H9 (cell line): Measurements from ENCODE around the gene TRIM24. TPM values are rescaled to one million over a fixed set of nuclear protein-coding genes. Genes with fewer than 3 reads are reported as not detected.
A peak's percentile ranks its signal among the peaks of the same experiment; 100 is the strongest.

Source experiments
- DNase-seq: peaks from one replicate; pipeline ENCODE4 v3.0.0-alpha.2; 2017
- H2AFZ ChIP-seq: one replicate; pipeline ENCODE4 v1.6.1; 2013; ENCODE audit warnings: mild to moderate bottlenecking, low read length, control low read depth, moderate library complexity
- H2AK5ac ChIP-seq: 2 replicates; pipeline ENCODE4 v1.6.1; 2013; ENCODE audit warnings: low read length, control low read depth, mixed read lengths; ENCODE audit not compliant: insufficient read length
- H2BK120ac ChIP-seq: one replicate; pipeline ENCODE4 v1.6.1; 2013; ENCODE audit warnings: low read depth, mild to moderate bottlenecking, low read length, control low read depth, inconsistent platforms; ENCODE audit not compliant: poor library complexity, severe bottlenecking
- H2BK12ac ChIP-seq: 2 replicates; pipeline ENCODE4 v1.6.1; 2013; ENCODE audit warnings: low read length, control low read depth, mixed read lengths, low read depth; ENCODE audit not compliant: insufficient read length
- H2BK15ac ChIP-seq: 2 replicates; pipeline ENCODE4 v1.6.1; 2013; ENCODE audit warnings: low read depth, low read length, control low read depth
- H2BK20ac ChIP-seq: one replicate; pipeline ENCODE4 v1.6.1; 2013; ENCODE audit warnings: low read depth, mild to moderate bottlenecking, low read length, control low read depth, inconsistent platforms; ENCODE audit not compliant: poor library complexity, severe bottlenecking
- H2BK5ac ChIP-seq: 2 replicates; pipeline ENCODE4 v1.6.1; 2013; ENCODE audit warnings: low read length, control low read depth, mixed read lengths; ENCODE audit not compliant: insufficient read length
- H3K14ac ChIP-seq: 2 replicates; pipeline ENCODE4 v1.6.1; 2013; ENCODE audit warnings: low read length, control low read depth; ENCODE audit not compliant: insufficient read depth
- H3K18ac ChIP-seq: 2 replicates; pipeline ENCODE4 v1.6.1; 2013; ENCODE audit warnings: low read depth, mild to moderate bottlenecking, mixed read lengths, low read length, control low read depth; ENCODE audit not compliant: insufficient read length
- H3K23ac ChIP-seq: 2 replicates; pipeline ENCODE4 v1.6.1; 2013; ENCODE audit warnings: low read length, control low read depth, mixed read lengths, low read depth; ENCODE audit not compliant: insufficient read length
- H3K23me2 ChIP-seq: 2 replicates; pipeline ENCODE4 v1.6.1; 2013; ENCODE audit warnings: low read depth, mild to moderate bottlenecking, mixed read lengths, low read length, control low read depth; ENCODE audit not compliant: insufficient read length, poor library complexity, severe bottlenecking
- H3K27ac ChIP-seq: 2 replicates; pipeline ENCODE4 v1.5.1; 2013; ENCODE audit warnings: low read length, control low read depth, mixed read lengths, low read depth; ENCODE audit not compliant: insufficient read length
- H3K27me3 ChIP-seq: 2 replicates; pipeline ENCODE4 v1.6.1; 2013; ENCODE audit warnings: low read length, control low read depth, inconsistent platforms; ENCODE audit not compliant: insufficient read depth
- H3K4ac ChIP-seq: 2 replicates; pipeline ENCODE4 v1.6.1; 2013; ENCODE audit warnings: low read depth, mild to moderate bottlenecking, control low read depth, inconsistent platforms, low read length, moderate library complexity
- H3K4me1 ChIP-seq: 2 replicates; pipeline ENCODE4 v1.6.1; 2013; ENCODE audit warnings: low read length, control low read depth, inconsistent platforms; ENCODE audit not compliant: insufficient read depth
- H3K4me2 ChIP-seq: 2 replicates; pipeline ENCODE4 v1.6.1; 2013; ENCODE audit warnings: low read length, control low read depth, mixed read lengths; ENCODE audit not compliant: insufficient read length, insufficient read depth
- H3K56ac ChIP-seq: 2 replicates; pipeline ENCODE4 v1.6.1; 2013; ENCODE audit warnings: low read depth, mild to moderate bottlenecking, mixed read lengths, low read length, control low read depth; ENCODE audit not compliant: insufficient read length
- H3K79me1 ChIP-seq: 2 replicates; pipeline ENCODE4 v1.6.1; 2013; ENCODE audit warnings: low read depth, mild to moderate bottlenecking, moderate library complexity, low read length, control low read depth, inconsistent platforms; ENCODE audit not compliant: insufficient read depth, poor library complexity, severe bottlenecking
- H3K79me2 ChIP-seq: 2 replicates; pipeline ENCODE4 v1.6.1; 2013; ENCODE audit warnings: low read length, control low read depth, inconsistent platforms; ENCODE audit not compliant: insufficient read depth
- H3K9ac ChIP-seq: 2 replicates; pipeline ENCODE4 v1.6.1; 2013; ENCODE audit warnings: low read length, control low read depth, mixed read lengths; ENCODE audit not compliant: insufficient read length; ENCODE audit errors: extremely low read depth
- H3K9me3 ChIP-seq: one replicate; pipeline ENCODE4 v1.6.1; 2013; ENCODE audit warnings: low read depth, low read length, inconsistent platforms; ENCODE audit not compliant: control insufficient read depth
- H3T11ph ChIP-seq: one replicate; pipeline ENCODE4 v1.6.1; 2013; ENCODE audit warnings: mild to moderate bottlenecking, low read length, control low read depth, inconsistent platforms
- H4K20me1 ChIP-seq: one replicate; pipeline ENCODE4 v1.6.1; 2013; ENCODE audit not compliant: control insufficient read depth, insufficient read length, insufficient read depth
- H4K5ac ChIP-seq: 2 replicates; pipeline ENCODE4 v1.6.1; 2013; ENCODE audit warnings: low read depth, mild to moderate bottlenecking, mixed read lengths, low read length, control low read depth; ENCODE audit not compliant: insufficient read length
- H4K8ac ChIP-seq: replicated peaks from 2 replicates; pipeline ENCODE4 v1.6.1; 2013; ENCODE audit warnings: low read length, control low read depth, mixed read lengths, low read depth; ENCODE audit not compliant: insufficient read length
- H4K91ac ChIP-seq: 2 replicates; pipeline ENCODE4 v1.6.1; 2013; ENCODE audit warnings: low read depth, mild to moderate bottlenecking, moderate library complexity, mixed read lengths, low read length, control low read depth; ENCODE audit not compliant: insufficient read length
- H3K27ac Mint-ChIP-seq, 3 experiments: 2 replicates in 2 of 3; 3 replicates in 1 of 3; pipeline ENCODE4 v1.8.0; 2020 to 2021; ENCODE audit warnings: mixed read lengths in 3 of 3, mild to moderate bottlenecking in 1 of 3, moderate library complexity in 1 of 3
- H3K27me3 Mint-ChIP-seq: 2 replicates; pipeline ENCODE4 v1.8.0; 2021; ENCODE audit warnings: low read depth, mild to moderate bottlenecking, moderate library complexity, mixed read lengths
- H3K36me3 Mint-ChIP-seq, 3 experiments: 2 replicates in 2 of 3; 3 replicates in 1 of 3; pipeline ENCODE4 v1.8.0; 2020 to 2021; ENCODE audit warnings: low read depth in 3 of 3, mixed read lengths in 3 of 3; ENCODE audit not compliant: insufficient read depth in 1 of 3
- H3K4me1 Mint-ChIP-seq, 2 experiments: 2 replicates each; pipeline ENCODE4 v1.8.0; 2020; ENCODE audit warnings: mixed read lengths in 2 of 2
- H3K4me3 Mint-ChIP-seq, 2 experiments: 2 replicates in 1 of 2; 3 replicates in 1 of 2; pipeline ENCODE4 v1.8.0; 2020 to 2021; ENCODE audit warnings: mild to moderate bottlenecking in 2 of 2, mixed read lengths in 2 of 2, moderate library complexity in 1 of 2
- H3K9me3 Mint-ChIP-seq, 2 experiments: 2 replicates in 1 of 2; 3 replicates in 1 of 2; pipeline ENCODE4 v1.8.0; 2020; ENCODE audit warnings: mild to moderate bottlenecking in 2 of 2, mixed read lengths in 2 of 2, moderate library complexity in 1 of 2
- CTCF ChIP-seq: fragments of 200-600 bp; sonication (generic); conservative IDR thresholded peaks from 3 replicates; pipeline ENCODE4 v1.8.0; 2021; ENCODE audit warnings: antibody characterized with exemption, mild to moderate bottlenecking
- WGBS: extraction: QIAGEN DNeasy Blood & Tissue Kit; methylation state at CpG from one replicate; pipeline ENCODE4 v1.1.7; 2013; ENCODE audit warnings: missing lambda C conversion rate, low lambda C conversion rate, mixed read lengths; ENCODE audit not compliant: insufficient read length; ENCODE audit errors: extremely low coverage; 5-methylcytosine and 5-hydroxymethylcytosine counted together
- total RNA-seq: library from RNA; stranded (reverse); gene quantifications from 2 replicates; pipeline ENCODE4 v1.2.1, GENCODE V29; 2021

TRIM24 gene
- total RNA-seq, 1 experiment from 2014 or later = 260 TPM

GRCh38 chr7:138477081-138477578, 17.1 kb downstream of the TRIM24 start:
- Histone ChIP-seq H3K27me3 (no peaks in the 10 kb centered on the region), H3K27ac (no peak overlapping the region), H2AFZ (no peak overlapping the region), H3K4me2 (no peak overlapping the region), H3K14ac (no peak overlapping the region), H2BK5ac (no peak overlapping the region), H3K18ac (no peak overlapping the region), H2BK120ac (no peak overlapping the region), H4K8ac (no peak overlapping the region), H3K79me2 (peaks cover 80% of the 10 kb centered on the region), H3K4ac (no peak overlapping the region), H2BK15ac (no peak overlapping the region), H2AK5ac (no peak overlapping the region), H4K20me1 (no peaks in the 10 kb centered on the region), H2BK12ac (no peak overlapping the region), H4K5ac (no peak overlapping the region), H3K56ac (no peak overlapping the region), H3K4me1 (no peaks in the 10 kb centered on the region; the same call in 1 of the 2 replicates), H3K23me2 (no peaks in the 10 kb centered on the region), H3K23ac (no peak overlapping the region), H3K9ac (no peak overlapping the region), H3K9me3 (no peaks in the 10 kb centered on the region), H3T11ph (no peak overlapping the region), H4K91ac (no peak overlapping the region), H3K79me1 (no peaks in the 10 kb centered on the region), H2BK20ac (no peak overlapping the region)
- H3K27me3 Mint-ChIP-seq = no peaks in the 10 kb centered on the region
- no CpG with 5 or more reads among the region's 4 CpGs for WGBS
- H3K9me3 Mint-ChIP-seq = no peaks in the 10 kb centered on the region
- no peak for DNase-seq
- H3K4me1 Mint-ChIP-seq = peaks cover 66 to 76% of the 10 kb centered on the region in 2 experiments
- H3K36me3 Mint-ChIP-seq = peaks cover 5 to 48% (median 30%) of the 10 kb centered on the region in 3 experiments; a peak in 6 of 7 replicates
- H3K4me3 Mint-ChIP-seq = no peak overlapping the region
- H3K27ac Mint-ChIP-seq = peak overlapping the region in 2 of 3 experiments; percentile 6 to 78; a peak in 3 of 7 replicates
- no peak for TF ChIP-seq CTCF
